ENCODE results near the gene APP.

DNA sequence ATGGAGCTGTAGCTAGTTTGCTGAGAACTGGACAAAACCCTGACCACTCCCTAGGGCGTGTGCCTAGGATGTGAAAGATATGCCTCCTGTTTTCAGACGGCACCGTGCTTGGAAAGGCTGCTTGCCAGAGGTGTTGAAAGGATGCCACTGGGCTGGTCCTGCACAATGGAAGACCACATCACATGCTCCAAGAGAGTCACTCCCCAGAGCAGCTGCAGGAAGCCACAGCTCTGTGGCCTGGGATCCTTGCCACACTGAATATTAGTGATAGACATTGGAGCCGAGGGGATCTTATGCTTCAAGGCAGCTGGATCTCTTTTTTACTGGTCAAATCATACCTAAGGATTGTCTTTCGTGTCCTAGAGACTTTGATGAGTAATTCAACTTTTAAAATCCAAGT is 6.6 kb upstream of the APP start:
- TF ChIP-seq ZNF585B (tag by site-specific recombination; IDR thresholded peaks at IDR 0.05) (no peak), ZNF426 (tag by site-specific recombination; IDR thresholded peaks at IDR 0.05) (no peak), TRIM28 (IDR thresholded peaks at IDR 0.05; ENCODE audit: borderline replicate concordance, low read length) (no peak), ELK4 (IDR thresholded peaks at IDR 0.05; ENCODE audit: borderline replicate concordance, low read depth, low read length) (no peak), ZNF184 (tag by site-specific recombination; IDR thresholded peaks at IDR 0.05) (no peak), RBAK (tag by site-specific recombination; IDR thresholded peaks at IDR 0.05) (no peak)
- TF ChIP-seq, protein P1, sequence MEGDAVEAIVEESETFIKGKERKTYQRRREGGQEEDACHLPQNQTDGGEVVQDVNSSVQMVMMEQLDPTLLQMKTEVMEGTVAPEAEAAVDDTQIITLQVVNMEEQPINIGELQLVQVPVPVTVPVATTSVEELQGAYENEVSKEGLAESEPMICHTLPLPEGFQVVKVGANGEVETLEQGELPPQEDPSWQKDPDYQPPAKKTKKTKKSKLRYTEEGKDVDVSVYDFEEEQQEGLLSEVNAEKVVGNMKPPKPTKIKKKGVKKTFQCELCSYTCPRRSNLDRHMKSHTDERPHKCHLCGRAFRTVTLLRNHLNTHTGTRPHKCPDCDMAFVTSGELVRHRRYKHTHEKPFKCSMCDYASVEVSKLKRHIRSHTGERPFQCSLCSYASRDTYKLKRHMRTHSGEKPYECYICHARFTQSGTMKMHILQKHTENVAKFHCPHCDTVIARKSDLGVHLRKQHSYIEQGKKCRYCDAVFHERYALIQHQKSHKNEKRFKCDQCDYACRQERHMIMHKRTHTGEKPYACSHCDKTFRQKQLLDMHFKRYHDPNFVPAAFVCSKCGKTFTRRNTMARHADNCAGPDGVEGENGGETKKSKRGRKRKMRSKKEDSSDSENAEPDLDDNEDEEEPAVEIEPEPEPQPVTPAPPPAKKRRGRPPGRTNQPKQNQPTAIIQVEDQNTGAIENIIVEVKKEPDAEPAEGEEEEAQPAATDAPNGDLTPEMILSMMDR (tag by site-specific recombination; IDR thresholded peaks at IDR 0.05): no peak

Measured in HEK293 (cell line).